ENCODE data around the gene PRPF19. TPM values are rescaled to one million over a fixed set of nuclear protein-coding genes. Genes with fewer than 3 reads are reported as not detected.

PRPF19 gene
- total RNA-seq, 1 donor from 2014 or later = 61.9 TPM

DNA sequence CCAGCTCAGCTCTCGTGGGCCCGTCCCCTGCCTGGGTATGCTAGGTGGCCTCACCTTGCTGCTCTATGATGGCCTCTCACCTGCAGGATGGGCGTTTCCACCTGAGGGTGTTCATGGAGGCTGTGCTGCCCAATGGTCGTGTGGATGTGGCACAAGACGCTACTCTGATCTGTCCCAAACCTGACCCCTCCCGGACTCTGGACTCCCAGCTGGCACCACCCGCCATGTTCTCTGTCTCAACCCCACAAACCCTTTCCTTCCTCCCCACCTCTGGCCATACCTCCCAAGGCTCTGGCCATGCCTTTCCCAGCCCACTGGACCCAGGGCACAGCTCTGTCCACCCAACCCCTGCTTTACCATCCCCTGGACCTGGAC lies 36.9 kb downstream of the PRPF19 start:
- no peak overlapping the region for H3K4me2 ChIP-seq (ENCODE audit: low read length)
- H3K79me2 ChIP-seq (ENCODE audit: insufficient read depth, low read length) = no peaks in the 10 kb centered on the region
- H3K36me3 Mint-ChIP-seq (ENCODE audit: low read depth, unreplicated experiment) = no peaks in the 10 kb centered on the region
- peaks cover 18% of the 10 kb centered on the region for H3K4me1 ChIP-seq (ENCODE audit: insufficient read depth, low read length)
- no peaks in the 10 kb centered on the region for H3K36me3 ChIP-seq (ENCODE audit: insufficient read depth, low read length)
- H3K27ac Mint-ChIP-seq (ENCODE audit: unreplicated experiment) = no peak overlapping the region
- peaks cover 8% of the 10 kb centered on the region for H3K4me1 Mint-ChIP-seq (ENCODE audit: low read depth, unreplicated experiment)
- H4K20me1 ChIP-seq (ENCODE audit: insufficient read depth, low read length) = no peaks in the 10 kb centered on the region
- no peaks in the 10 kb centered on the region for H3K9me3 Mint-ChIP-seq (ENCODE audit: unreplicated experiment)
- H3K27me3 ChIP-seq (ENCODE audit: insufficient read depth, low read length) = peaks cover 3% of the 10 kb centered on the region
- DNase-seq (ENCODE audit: low read depth) (no peak), FAIRE-seq (no peak)
- H3K9ac ChIP-seq (ENCODE audit: low read length) = no peak overlapping the region
- H3K27ac ChIP-seq (ENCODE audit: low read depth, low read length) = no peak overlapping the region
- no peak overlapping the region for H3K4me3 ChIP-seq (ENCODE audit: insufficient read depth, low read depth, low read length)
- no peaks in the 10 kb centered on the region for H3K9me3 ChIP-seq (ENCODE audit: insufficient read depth, low read depth, low read length)
- no peak overlapping the region for H3K4me3 Mint-ChIP-seq (ENCODE audit: unreplicated experiment)
- no peak overlapping the region for H2AFZ ChIP-seq (ENCODE audit: low read depth, low read length)
- TF ChIP-seq, protein P1, sequence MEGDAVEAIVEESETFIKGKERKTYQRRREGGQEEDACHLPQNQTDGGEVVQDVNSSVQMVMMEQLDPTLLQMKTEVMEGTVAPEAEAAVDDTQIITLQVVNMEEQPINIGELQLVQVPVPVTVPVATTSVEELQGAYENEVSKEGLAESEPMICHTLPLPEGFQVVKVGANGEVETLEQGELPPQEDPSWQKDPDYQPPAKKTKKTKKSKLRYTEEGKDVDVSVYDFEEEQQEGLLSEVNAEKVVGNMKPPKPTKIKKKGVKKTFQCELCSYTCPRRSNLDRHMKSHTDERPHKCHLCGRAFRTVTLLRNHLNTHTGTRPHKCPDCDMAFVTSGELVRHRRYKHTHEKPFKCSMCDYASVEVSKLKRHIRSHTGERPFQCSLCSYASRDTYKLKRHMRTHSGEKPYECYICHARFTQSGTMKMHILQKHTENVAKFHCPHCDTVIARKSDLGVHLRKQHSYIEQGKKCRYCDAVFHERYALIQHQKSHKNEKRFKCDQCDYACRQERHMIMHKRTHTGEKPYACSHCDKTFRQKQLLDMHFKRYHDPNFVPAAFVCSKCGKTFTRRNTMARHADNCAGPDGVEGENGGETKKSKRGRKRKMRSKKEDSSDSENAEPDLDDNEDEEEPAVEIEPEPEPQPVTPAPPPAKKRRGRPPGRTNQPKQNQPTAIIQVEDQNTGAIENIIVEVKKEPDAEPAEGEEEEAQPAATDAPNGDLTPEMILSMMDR (IDR thresholded peaks at IDR 0.05; ENCODE audit: insufficient read depth, low read depth, low read length) = no peak
- no peak for TF ChIP-seq EZH2 (IDR thresholded peaks at IDR 0.05; ENCODE audit: insufficient read depth, low read length)
- peaks cover 8% of the 10 kb centered on the region for H3K27me3 Mint-ChIP-seq (ENCODE audit: low read depth, unreplicated experiment)

DNA sequence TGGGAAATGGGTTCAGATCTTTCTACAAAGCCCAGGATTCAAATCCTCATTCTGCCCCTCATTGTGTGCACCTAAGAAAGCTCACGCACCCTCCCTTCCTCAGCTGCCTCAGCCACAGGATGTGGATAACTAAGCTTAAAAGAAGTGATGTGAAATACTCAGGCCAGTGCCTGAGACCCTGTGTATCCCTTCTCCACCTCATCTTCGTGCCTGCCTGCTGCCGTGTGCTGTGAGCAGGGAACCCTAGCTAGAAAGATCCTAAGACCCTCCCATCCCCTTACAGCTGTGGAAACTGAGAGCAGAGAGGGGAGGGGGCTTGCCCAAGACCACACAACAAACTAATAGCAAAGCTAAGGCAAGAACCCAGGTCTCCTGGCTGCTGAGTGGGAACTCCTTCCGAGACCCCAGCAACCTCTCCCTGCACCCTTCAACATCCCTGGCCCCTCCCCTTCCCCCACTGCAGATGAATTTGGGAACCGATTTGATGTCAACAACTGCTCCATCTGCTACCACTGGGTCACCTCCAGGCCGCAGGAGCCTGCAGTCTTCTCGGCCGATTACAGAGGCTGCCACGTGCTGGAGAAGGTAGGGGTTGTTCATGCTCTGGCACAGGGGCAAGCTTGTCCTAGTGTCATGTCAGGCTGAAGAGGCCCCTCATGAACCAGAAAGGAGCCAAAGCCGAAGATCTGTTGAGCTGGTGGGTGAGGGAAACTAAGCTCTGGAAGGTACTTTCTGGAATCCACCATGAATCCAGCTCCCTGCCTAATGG lies 37.5 kb downstream of the PRPF19 start:
- Histone ChIP-seq H3K36me3 (ENCODE audit: insufficient read depth, low read length) (no peaks in the 10 kb centered on the region), H3K4me3 (ENCODE audit: insufficient read depth, low read depth, low read length) (no peak overlapping the region), H3K9me3 (ENCODE audit: insufficient read depth, low read depth, low read length) (no peaks in the 10 kb centered on the region), H3K27ac (ENCODE audit: low read depth, low read length) (no peak overlapping the region), H4K20me1 (ENCODE audit: insufficient read depth, low read length) (no peaks in the 10 kb centered on the region), H3K9ac (ENCODE audit: low read length) (no peak overlapping the region), H3K4me2 (ENCODE audit: low read length) (no peak overlapping the region), H2AFZ (ENCODE audit: low read depth, low read length) (no peak overlapping the region), H3K4me1 (ENCODE audit: insufficient read depth, low read length) (peaks cover 18% of the 10 kb centered on the region), H3K27me3 (ENCODE audit: insufficient read depth, low read length) (peaks cover 3% of the 10 kb centered on the region), H3K79me2 (ENCODE audit: insufficient read depth, low read length) (no peaks in the 10 kb centered on the region)
- Mint-ChIP-seq H3K4me3 (ENCODE audit: unreplicated experiment) (no peak overlapping the region), H3K36me3 (ENCODE audit: low read depth, unreplicated experiment) (no peaks in the 10 kb centered on the region), H3K4me1 (ENCODE audit: low read depth, unreplicated experiment) (peaks cover 8% of the 10 kb centered on the region), H3K27ac (ENCODE audit: unreplicated experiment) (no peak overlapping the region), H3K9me3 (ENCODE audit: unreplicated experiment) (no peaks in the 10 kb centered on the region), H3K27me3 (ENCODE audit: low read depth, unreplicated experiment) (peaks cover 8% of the 10 kb centered on the region)
- TF ChIP-seq, protein P1 (IDR thresholded peaks at IDR 0.05; ENCODE audit: insufficient read depth, low read depth, low read length) = no peak
- no peak for TF ChIP-seq EZH2 (IDR thresholded peaks at IDR 0.05; ENCODE audit: insufficient read depth, low read length)
- no peak for DNase-seq (ENCODE audit: low read depth)
- no peak for FAIRE-seq

Measured in astrocyte (in vitro differentiated cells and primary cell).